AG04450 (cell line): ENCODE results near the gene HAUS7. TPM values are rescaled to one million over a fixed set of nuclear protein-coding genes. Genes with fewer than 3 reads are reported as not detected.

Experiments
- CTCF ChIA-PET: fragments of 300-600, 350-600 bp; formaldehyde crosslinking; extraction: SDS; loops from one replicate; lab custom pipeline; 2022; ENCODE audit warnings: antibody characterized with exemption, inconsistent platforms; lab: Charles Lee
- POLR2A ChIA-PET: fragments of 350-600 bp; formaldehyde crosslinking; extraction: SDS; loops from one replicate; lab custom pipeline; 2021; ENCODE audit warnings: antibody characterized with exemption, inconsistent platforms; lab: Yijun Ruan, JAX
- DNase-seq: peaks from one replicate; pipeline ENCODE4 v3.0.0-alpha.2; 2011; ENCODE audit warnings: low read depth, low spot score
- H3K27ac ChIP-seq: one replicate; pipeline ENCODE4 v1.5.1; 2012; ENCODE audit warnings: low read depth, low read length, control low read depth
- H3K27me3 ChIP-seq: one replicate; pipeline ENCODE4 v1.6.0; 2012; ENCODE audit warnings: low read length; ENCODE audit not compliant: control insufficient read depth, insufficient read depth
- H3K4me3 ChIP-seq: 2 replicates; pipeline ENCODE4 v1.5.1; 2011; ENCODE audit warnings: mild to moderate bottlenecking, low read depth, low read length, control low read depth
- H3K9me3 ChIP-seq: 2 replicates; pipeline ENCODE4 v1.5.1; 2012; ENCODE audit warnings: low read length; ENCODE audit not compliant: control insufficient read depth, insufficient read depth
- CTCF ChIP-seq: IDR thresholded peaks from 2 replicates; pipeline ENCODE4 v1.5.1; 2011; ENCODE audit warnings: low read depth, low read length, control low read depth, inconsistent platforms
- polyA plus RNA-seq: library from polyadenylated mRNA; depleted of rRNA; stranded (reverse); fragments of >200 nt; gene quantifications from 2 replicates; pipeline ENCODE4 v1.2.3, GENCODE V29; 2011

HAUS7 gene
- polyA plus RNA-seq, 1 experiment = 13.2 TPM

DNA sequence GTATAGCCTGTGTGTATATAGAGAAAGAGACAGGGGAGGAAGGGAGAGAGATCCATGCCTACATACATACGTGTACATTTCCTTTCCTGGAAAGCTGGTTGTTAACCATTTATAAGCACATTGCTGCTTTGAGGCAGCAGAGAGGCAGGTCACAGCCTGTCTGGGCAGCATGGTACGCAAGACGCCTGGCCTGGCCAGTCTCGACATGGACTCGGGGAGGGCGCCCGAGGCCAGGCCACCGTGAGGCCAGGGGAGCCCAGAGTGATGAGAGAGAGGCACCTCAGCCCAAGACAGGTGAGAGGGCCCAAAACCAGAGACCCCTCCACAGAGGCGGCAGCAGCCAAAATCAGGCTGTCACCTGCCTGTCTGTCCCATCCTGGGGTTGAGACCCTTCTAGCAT is 28.4 kb downstream of the HAUS7 start:
- ChIA-PET POLR2A (no interaction called here), CTCF (no interaction called here)
- Histone ChIP-seq H3K9me3 (no peaks in the 10 kb centered on the region), H3K4me3 (no peak overlapping the region), H3K27me3 (no peaks in the 10 kb centered on the region), H3K27ac (no peak overlapping the region)
- no peak for DNase-seq
- no peak for TF ChIP-seq CTCF

DNA sequence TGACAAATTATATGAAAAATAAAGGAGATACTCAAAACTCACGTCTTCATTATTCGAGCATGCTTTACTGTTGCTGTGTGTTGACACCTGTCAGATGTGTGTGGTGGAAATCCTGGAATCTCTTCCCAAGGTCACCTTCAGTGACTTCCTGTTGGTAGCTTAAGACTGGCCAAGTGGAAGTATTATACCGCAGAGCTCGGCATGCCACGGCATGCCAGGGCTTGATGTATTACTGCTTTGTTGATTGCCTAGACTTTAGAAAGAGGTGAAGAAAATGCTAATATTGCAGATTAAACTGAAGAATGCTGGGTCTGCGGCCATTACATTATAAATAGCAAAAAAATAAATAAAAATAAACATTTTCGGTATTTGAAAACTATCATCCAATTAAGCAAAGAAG is 29.1 kb downstream of the HAUS7 start:
- DNase-seq = no peak
- ChIA-PET POLR2A (interaction anchor here (0.6 kb wide), 1 partner anchor 23 kb away, joined by 4 read pairs; no protein-coding TSS in a partner anchor), CTCF (interaction anchor here (0.9 kb wide), 2 partner anchors 20 to 409 kb away, joined by 3 read pairs; no protein-coding TSS in a partner anchor)
- Histone ChIP-seq H3K27me3 (no peaks in the 10 kb centered on the region), H3K27ac (no peak overlapping the region), H3K9me3 (no peaks in the 10 kb centered on the region), H3K4me3 (no peak overlapping the region)
- TF ChIP-seq CTCF = no peak

DNA sequence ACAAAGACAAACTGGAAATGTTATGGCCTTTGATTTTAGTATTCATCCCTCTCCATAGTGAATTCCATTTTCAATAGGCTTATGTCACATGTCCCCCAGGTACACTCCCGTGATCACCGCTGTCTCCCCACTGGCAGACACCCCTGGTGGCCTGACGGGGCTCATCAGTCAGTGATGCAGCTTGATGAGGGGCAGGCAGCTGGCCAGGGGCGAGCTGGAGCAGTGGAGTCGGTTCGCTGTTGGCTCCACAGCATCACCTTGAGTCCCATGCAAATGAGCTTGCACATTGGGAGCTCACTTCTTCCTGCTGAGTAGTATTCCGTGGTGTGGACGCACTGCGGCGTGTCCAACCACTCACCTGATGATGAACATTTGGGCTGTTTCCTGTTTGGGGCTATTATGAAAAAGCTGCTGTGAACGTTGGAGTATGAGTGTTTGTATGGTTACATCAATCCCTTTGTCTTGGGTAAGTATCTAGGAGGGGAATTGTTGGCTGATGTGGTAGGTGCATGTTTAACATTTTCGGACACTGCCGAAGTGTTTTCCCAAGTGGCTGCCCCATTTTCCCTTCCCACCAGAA is 29.7 kb downstream of the HAUS7 start:
- Histone ChIP-seq H3K27ac (no peak overlapping the region), H3K4me3 (no peak overlapping the region), H3K27me3 (no peaks in the 10 kb centered on the region), H3K9me3 (no peaks in the 10 kb centered on the region)
- no peak for DNase-seq
- no peak for TF ChIP-seq CTCF
- ChIA-PET POLR2A (interaction anchor here (0.6 kb wide), 1 partner anchor 22 kb away, joined by 4 read pairs; no protein-coding TSS in a partner anchor), CTCF (interaction anchor here (0.9 kb wide), 2 partner anchors 20 to 408 kb away, joined by 3 read pairs; no protein-coding TSS in a partner anchor)

DNA sequence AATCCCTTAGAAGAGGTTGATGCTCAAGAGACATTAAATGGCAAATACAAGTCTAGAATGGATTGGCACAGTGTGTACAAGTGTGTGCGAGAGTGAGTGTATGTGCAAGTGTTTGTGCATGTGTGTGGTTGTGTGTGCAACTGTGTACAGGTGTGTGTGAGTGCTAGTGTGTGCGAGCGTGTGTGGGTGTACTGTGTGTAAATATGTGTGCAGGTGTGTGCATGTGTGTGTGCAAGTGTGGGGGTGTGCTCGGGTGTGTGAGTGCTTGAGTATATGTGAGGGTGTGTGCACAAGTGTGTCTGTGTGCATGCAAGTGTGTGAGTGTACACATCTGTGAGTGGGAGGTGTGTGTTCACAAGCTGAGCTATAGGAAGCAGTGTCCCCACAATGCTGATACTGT is 30.4 kb downstream of the HAUS7 start:
- Histone ChIP-seq H3K4me3 (no peak overlapping the region), H3K9me3 (no peaks in the 10 kb centered on the region), H3K27ac (no peak overlapping the region), H3K27me3 (no peaks in the 10 kb centered on the region)
- TF ChIP-seq CTCF = no peak
- DNase-seq = no peak
- ChIA-PET CTCF (no interaction called here), POLR2A (no interaction called here)

GRCh38 chrX:153438532-153438931 is 31.8 kb downstream of the HAUS7 start:
- ChIA-PET POLR2A (no interaction called here), CTCF (interaction anchor here (1.5 to 1.9 kb wide), 3 partner anchors 22 to 497 kb away, joined by 5 to 13 read pairs (median 8); no protein-coding TSS in a partner anchor)
- no peaks in the 10 kb centered on the region for H3K9me3 ChIP-seq
- no peak overlapping the region for H3K27ac ChIP-seq
- H3K4me3 ChIP-seq = no peak overlapping the region
- TF ChIP-seq CTCF = peak; percentile 46
- DNase-seq = no peak
- no peaks in the 10 kb centered on the region for H3K27me3 ChIP-seq
